OCI-M1 (cell line): ENCODE data around the gene FAM181A.

Source experiments
- DNase-seq: peaks from one replicate; lab custom pipeline; 2025; lab: John Stamatoyannopoulos, UW

FAM181A gene

DNA sequence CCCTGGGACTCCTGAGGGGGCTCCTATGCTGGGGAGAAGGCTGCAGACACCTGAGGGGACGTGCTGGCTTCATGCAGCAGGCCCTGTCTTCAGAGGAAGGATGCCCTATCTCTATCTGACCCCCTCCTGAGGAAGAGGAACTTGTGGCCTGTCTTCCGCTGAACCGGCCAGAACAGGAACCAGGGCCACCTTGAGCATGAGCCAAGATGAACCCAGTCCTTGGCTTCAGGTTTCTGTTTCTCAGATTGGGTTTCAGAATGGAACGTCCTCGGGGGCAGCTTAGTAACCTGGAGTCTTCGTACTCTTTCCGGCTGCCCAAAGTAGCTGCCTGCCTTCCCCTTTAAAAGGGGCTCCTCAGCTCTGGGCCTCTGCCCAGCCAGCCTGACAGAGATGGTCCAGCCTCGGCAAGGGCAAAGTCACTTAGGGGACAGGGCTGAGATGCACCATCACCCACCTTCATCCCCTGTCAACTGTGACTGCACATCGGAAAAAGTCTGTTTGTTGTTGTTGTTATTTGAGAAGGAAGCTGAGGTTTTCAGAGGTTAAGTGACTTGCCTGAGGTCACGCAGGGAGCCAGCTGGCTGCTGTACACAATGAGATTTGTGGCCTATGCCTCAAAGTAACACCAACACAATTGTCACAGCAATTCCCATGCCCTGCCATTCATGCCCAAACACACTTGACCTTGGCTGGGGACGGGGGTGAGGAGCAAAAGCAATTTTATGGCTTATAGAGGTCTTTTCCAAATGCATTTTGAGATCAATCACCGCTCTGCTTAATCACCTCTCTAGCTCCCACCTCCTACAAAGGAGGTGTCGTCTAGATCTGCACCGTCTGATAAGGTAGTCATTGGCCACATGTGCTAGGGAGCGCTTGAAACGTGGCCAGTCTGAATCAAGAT lies 35.8 kb downstream of the FAM181A start:
- DNase-seq = peak; percentile 54

- no peak for DNase-seq
Measured at GRCh38 chr14:93963692-93964091, 36.5 kb downstream of the FAM181A start.

GRCh38 chr14:93964281-93964680 lies 37.1 kb downstream of the FAM181A start:
- DNase-seq = no peak

- DNase-seq = no peak
Measured at GRCh38 chr14:93964820-93965286, 37.7 kb downstream of the FAM181A start.

- DNase-seq = no peak
Measured at GRCh38 chr14:93965287-93965821, 38.2 kb downstream of the FAM181A start.

DNA sequence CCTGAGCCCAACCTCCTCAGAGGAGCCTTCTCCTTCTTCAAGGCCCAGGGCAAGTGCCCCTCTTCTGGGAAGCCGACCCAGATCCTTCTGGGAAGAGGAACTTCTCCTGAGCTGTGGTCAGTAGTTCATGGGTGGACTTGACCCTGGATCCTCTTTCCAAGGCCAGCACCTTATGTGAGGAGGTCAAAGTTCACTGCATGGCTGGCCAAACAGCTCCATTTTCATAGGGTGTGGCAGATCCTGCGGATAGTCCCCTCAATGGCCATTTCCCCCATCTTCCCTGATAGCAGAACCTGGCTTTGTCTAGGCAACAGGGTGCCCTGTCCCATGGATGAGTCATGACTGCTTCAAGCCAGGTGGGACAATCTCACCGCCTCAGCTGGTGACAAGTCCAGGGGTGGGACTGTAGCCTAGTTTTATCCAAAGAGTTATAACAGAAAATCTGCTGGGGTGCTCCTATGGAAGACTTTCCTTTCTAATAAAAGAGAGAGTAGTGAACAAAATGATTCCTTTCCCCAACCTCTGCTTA lies 38.9 kb downstream of the FAM181A start:
- DNase-seq = no peak

GRCh38 chr14:93967637-93968250 lies 40.6 kb downstream of the FAM181A start:
- DNase-seq = peak; percentile 7

DNA sequence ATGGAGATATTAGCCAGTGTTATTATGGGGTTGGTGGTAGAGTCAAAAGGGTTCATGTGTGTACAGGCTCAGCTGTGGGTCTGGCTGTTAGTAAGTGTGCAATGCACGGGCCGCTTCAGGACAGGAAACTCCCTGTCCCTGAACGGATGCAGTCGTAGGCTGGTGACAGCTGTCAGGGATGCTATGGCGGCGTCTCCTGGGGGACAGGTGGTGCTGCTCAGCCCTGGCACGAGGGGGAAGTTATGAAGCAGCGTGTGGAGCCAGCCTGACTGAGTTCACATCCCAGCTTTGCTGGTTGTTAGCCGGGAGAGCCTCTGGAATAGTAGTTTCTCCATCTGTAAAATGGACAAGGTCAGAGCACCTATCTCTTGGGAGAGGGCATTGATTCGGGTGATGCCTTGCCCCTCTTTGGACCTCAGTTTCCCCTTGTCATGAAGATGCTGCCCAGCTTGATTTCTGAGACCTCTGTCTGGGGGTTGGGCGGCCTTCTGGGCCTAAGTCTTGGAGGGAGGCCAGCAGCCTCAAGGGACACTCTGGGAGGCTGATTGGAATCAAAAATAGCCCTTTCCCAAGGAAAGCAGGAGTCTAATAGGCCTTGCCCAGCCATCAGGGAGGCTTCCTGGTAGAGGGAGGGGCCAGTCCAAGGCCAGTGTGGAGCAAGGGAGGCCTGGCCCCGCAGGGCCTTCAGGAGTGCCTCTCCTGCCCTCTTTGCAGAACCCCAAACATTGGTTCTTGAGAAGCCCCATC lies 42.1 kb downstream of the FAM181A start:
- no peak for DNase-seq

DNA sequence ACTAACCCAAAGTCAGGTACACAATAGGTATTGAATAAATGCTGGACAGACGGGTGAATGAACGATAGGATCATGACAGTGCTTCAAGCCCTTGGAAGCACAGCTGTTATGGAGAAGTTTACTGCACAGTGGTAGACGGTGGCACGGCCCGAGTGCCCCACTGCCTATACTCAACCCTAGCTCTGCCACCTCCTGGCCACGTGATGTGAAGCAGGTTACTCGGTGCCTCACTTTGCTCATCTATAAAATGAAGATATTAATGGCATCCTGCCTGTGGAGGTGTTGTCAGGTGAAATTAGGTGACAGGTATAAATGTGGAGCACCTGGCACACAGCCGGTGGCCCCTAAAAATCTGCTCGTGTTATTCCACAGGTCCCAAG lies 43.4 kb downstream of the FAM181A start:
- DNase-seq = peak; percentile 22

- peak; percentile 53 for DNase-seq
Measured at GRCh38 chr14:93970965-93971634, 44.0 kb downstream of the FAM181A start.

DNA sequence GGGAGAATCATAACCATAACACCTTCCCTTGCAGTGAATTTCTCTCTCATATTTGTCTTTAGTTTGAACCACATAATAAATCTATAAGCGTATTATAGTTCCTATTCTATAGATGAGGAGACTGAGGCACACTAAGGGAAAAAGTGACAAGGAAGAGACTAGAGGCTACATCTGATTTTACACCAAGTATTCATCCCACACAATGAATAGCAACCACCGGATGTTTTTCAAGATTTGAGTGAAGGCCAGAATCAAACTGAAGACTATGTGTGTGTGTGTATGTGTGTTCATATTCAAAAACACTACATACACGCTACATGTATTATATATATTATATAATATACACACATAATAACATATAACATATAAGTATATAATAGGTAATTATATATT lies 44.5 kb downstream of the FAM181A start:
- DNase-seq = no peak

- DNase-seq = no peak
Measured at GRCh38 chr14:93972618-93973205, 45.6 kb downstream of the FAM181A start.

GRCh38 chr14:93973607-93974006 lies 46.5 kb downstream of the FAM181A start:
- no peak for DNase-seq

DNA sequence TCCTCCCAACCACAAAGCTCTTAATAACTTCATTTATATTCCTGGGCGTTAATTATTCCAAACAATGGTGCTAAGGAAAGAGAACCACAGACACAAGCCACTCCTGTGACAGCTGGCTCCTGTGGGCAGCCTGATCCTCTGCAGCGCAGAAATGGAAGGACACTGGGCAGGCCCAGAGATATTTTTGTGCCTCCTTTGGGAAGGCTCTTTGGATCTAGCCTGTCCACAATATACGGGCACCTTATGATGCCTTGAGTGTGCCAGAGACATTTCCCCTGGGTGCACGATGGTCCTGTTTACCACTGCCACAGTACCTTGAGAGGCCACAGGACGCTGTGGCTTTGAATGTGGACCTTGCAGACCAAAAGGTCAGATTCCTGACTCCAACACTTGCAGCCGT lies 47.2 kb downstream of the FAM181A start:
- no peak for DNase-seq

- no peak for DNase-seq
Measured at GRCh38 chr14:93974833-93975232, 47.7 kb downstream of the FAM181A start.

DNA sequence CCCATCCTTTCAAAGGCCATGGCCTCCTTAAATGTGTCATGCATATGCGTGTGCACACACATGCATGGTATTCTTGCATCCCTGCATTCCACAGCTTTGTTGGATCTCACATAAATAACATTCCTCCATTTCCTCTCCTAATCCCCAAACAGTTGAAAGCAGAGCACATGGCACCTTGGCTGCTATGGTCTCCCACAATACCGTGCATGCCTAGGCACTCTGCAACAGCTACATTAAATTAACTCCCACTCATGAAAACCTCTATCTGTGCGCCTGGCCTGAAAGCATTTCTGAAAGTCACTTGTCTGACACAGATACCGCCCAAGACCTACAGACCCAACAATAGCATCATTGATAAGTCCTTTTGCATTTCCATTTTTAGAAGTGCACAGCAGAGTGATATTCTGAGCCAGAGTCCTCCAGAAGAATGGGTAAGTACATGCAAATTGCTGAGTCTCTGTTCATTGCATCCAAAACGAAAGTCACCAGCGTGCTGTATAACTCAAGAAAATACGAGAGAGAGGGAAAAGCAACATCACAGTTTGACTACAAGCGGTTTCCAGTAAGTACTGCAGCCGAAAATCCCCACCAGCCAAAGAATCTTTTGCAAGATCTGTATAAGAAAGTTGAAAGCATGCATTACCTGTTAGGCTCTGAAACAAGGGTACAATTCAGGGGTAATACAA lies 48.8 kb downstream of the FAM181A start:
- peak; percentile 1 for DNase-seq

DNA sequence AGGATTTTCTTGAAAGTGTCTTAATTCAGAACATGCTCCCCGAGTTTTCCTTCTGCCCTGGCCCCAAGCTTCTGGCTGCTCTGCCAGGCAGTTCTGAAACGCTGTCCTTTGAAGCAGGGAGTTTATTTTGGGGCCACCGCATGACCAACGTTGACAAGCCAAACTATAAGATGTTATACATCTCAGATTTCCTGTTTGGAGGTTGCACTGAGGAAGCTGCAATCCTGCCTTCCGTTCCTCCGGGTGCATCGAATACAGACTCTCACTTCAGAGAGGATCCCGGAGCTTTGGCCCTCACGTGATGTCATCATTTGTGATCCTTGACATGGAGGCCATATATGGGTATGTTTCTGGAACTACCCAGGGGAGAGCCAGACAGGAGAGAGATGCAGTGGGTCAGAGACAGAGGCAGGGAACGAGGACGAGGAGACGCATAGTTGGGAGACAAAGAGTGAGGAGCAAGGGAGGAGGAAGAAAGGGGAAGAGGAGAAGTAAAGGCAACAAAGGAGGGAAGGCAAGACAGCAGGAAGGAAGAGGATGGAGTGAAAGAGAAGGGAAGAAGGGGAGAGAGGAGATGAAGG lies 49.4 kb downstream of the FAM181A start, which contains the start of gene ASB2:
ASB2 (minus strand) TSS at position 94 of the 581 bp plus-strand sequence. CDS start 12,031 bp downstream, outside the sequence.
- no peak for DNase-seq

DNA sequence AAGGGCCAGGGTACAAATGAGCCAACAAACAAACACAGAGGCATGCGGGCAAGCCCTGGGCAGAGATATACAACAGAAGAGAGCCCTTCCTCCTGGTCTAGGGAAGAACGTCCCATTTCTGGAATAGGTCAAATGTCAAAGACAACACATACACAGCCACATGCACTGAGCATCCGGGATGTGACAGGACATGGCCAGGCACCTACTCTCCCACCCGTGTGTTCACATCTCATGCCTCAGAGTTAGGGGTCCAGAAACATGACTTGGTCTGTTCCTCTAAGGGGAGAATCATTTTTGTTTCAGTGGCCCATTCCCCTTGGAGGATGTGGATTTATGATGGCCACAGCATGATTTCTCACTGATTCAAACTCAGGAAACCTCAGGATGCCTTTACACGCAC lies 50.0 kb downstream of the FAM181A start:
- DNase-seq = no peak

- peak; percentile 1 for DNase-seq
Measured at GRCh38 chr14:93977790-93978581, 50.8 kb downstream of the FAM181A start.
